Hematopoietic multipotent progenitor cell treated with erythropoietin and hydrocortisone succinate and interleukin-3 and kit ligand, for 8 days (in vitro differentiated cells): ENCODE data around the gene MORC2.

Experiments
- DNase-seq: peaks from one replicate; pipeline ENCODE4 v3.0.0-alpha.2; 2015

The MORC2 gene

GRCh38 chr22:30884211-30885000 is 84.2 kb downstream of the MORC2 start:
- DNase-seq = no peak

GRCh38 chr22:30883586-30884145 is 84.9 kb downstream of the MORC2 start:
- no peak for DNase-seq

GRCh38 chr22:30882974-30883533 is 85.5 kb downstream of the MORC2 start:
- peak; percentile 84 for DNase-seq

GRCh38 chr22:30882184-30882717 is 86.3 kb downstream of the MORC2 start:
- peak; percentile 50 for DNase-seq

- peak; percentile 96 for DNase-seq
Measured at GRCh38 chr22:30881361-30882183, 87.0 kb downstream of the MORC2 start.

GRCh38 chr22:30880847-30881246 is 87.7 kb downstream of the MORC2 start:
- no peak for DNase-seq

- DNase-seq = no peak
Measured at GRCh38 chr22:30880181-30880601, 88.4 kb downstream of the MORC2 start.

- DNase-seq = no peak
Measured at GRCh38 chr22:30879415-30879797, 89.2 kb downstream of the MORC2 start.

- no peak for DNase-seq
Measured at GRCh38 chr22:30878516-30879414, 89.8 kb downstream of the MORC2 start.

GRCh38 chr22:30877662-30878515 is 90.7 kb downstream of the MORC2 start:
- DNase-seq = no peak

- DNase-seq = peak; percentile 84
Measured at GRCh38 chr22:30876915-30877553, 91.5 kb downstream of the MORC2 start.

GRCh38 chr22:30876221-30876751 is 92.3 kb downstream of the MORC2 start:
- no peak for DNase-seq

GRCh38 chr22:30875481-30876215 is 92.9 kb downstream of the MORC2 start:
- DNase-seq = no peak
